AG09309 (cell line): Measurements from ENCODE around the gene IGFBP6.

Source experiments
- DNase-seq: peaks from one replicate; pipeline ENCODE4 v3.0.0-alpha.2; 2010; ENCODE audit warnings: low read depth
- H3K4me3 ChIP-seq: 2 replicates; pipeline ENCODE4 v1.5.1; 2011; ENCODE audit warnings: mild to moderate bottlenecking, low read depth, low read length, moderate library complexity; ENCODE audit not compliant: control insufficient read depth
- CTCF ChIP-seq: IDR thresholded peaks from 2 replicates; pipeline ENCODE4 v1.5.1; 2011; ENCODE audit warnings: mild to moderate bottlenecking, low read depth, low read length, inconsistent platforms; ENCODE audit not compliant: insufficient read depth, control insufficient read depth; ENCODE audit errors: missing control alignments

The IGFBP6 gene

GRCh38 chr12:53055471-53056266, 41.8 kb upstream of the IGFBP6 start:
- no peak overlapping the region for H3K4me3 ChIP-seq
- DNase-seq: no peak
- TF ChIP-seq CTCF: no peak

- no peak for DNase-seq
- no peak overlapping the region for H3K4me3 ChIP-seq
- no peak for TF ChIP-seq CTCF
These were observed 41.2 kb upstream of the IGFBP6 start for GRCh38 chr12:53056296-53056695.

GRCh38 chr12:53056901-53057300, 40.6 kb upstream of the IGFBP6 start:
- no peak for TF ChIP-seq CTCF
- no peak for DNase-seq
- H3K4me3 ChIP-seq: no peak overlapping the region

GRCh38 chr12:53057816-53058500, 39.5 kb upstream of the IGFBP6 start:
- no peak overlapping the region for H3K4me3 ChIP-seq
- no peak for TF ChIP-seq CTCF
- DNase-seq: no peak

GRCh38 chr12:53058674-53059433, 38.6 kb upstream of the IGFBP6 start:
- H3K4me3 ChIP-seq: no peak overlapping the region
- TF ChIP-seq CTCF: no peak
- no peak for DNase-seq

- DNase-seq: no peak
- no peak for TF ChIP-seq CTCF
- no peak overlapping the region for H3K4me3 ChIP-seq
These were observed 37.9 kb upstream of the IGFBP6 start for GRCh38 chr12:53059434-53060063.
